GM23338 (cell line): ENCODE measurements around the gene RTKN. TPM values are rescaled to one million over a fixed set of nuclear protein-coding genes. Genes with fewer than 3 reads are reported as not detected.

Source experiments
- ATAC-seq: fragments of 200-7000 bp; cut with Tn5 transposase; 3 replicates; pipeline ENCODE4 v1.9.1; 2020
- DNase-seq: peaks from one replicate; pipeline ENCODE4 v3.0.0-alpha.2; 2015; ENCODE audit warnings: low spot score
- H2AFZ ChIP-seq: fragments of 200-600 bp; sonication (generic); 2 replicates; pipeline ENCODE4 v1.8.0; 2016; ENCODE audit warnings: antibody characterized with exemption, mild to moderate bottlenecking, moderate library complexity
- H3F3A ChIP-seq: fragments of 200-600 bp; sonication (generic); replicated peaks from 2 replicates; pipeline ENCODE4 v1.8.0; 2017; ENCODE audit warnings: antibody characterized with exemption, mixed run types, low read depth
- H3K27ac ChIP-seq: fragments of 200-600 bp; sonication (generic); 2 replicates; pipeline ENCODE4 v1.6.1; 2016; ENCODE audit warnings: low read depth
- H3K27me3 ChIP-seq: fragments of 200-600 bp; sonication (generic); 2 replicates; pipeline ENCODE4 v1.8.0; 2016; ENCODE audit warnings: mild to moderate bottlenecking, mixed run types, moderate library complexity; ENCODE audit not compliant: insufficient read depth
- H3K36me3 ChIP-seq: fragments of 200-600 bp; sonication (generic); 2 replicates; pipeline ENCODE4 v1.8.0; 2016; ENCODE audit warnings: mild to moderate bottlenecking; ENCODE audit not compliant: insufficient read depth
- H3K4me1 ChIP-seq: fragments of 200-600 bp; sonication (generic); 2 replicates; pipeline ENCODE4 v1.8.0; 2016; ENCODE audit warnings: mild to moderate bottlenecking, moderate library complexity; ENCODE audit not compliant: insufficient read depth
- H3K4me2 ChIP-seq: fragments of 200-600 bp; sonication (generic); 2 replicates; pipeline ENCODE4 v1.7.1; 2017; ENCODE audit warnings: mixed run types
- H3K4me3 ChIP-seq: fragments of 200-600 bp; sonication (generic); 2 replicates; pipeline ENCODE4 v1.6.1; 2016; ENCODE audit warnings: mixed run types
- H3K79me2 ChIP-seq: fragments of 200-600 bp; sonication (generic); replicated peaks from 2 replicates; pipeline ENCODE4 v1.8.0; 2017; ENCODE audit warnings: mild to moderate bottlenecking; ENCODE audit not compliant: insufficient read depth
- H3K9me2 ChIP-seq: fragments of 200-600 bp; sonication (generic); 2 replicates; pipeline ENCODE4 v1.8.0; 2017; ENCODE audit not compliant: insufficient read depth
- H4K20me1 ChIP-seq: fragments of 200-600 bp; sonication (generic); replicated peaks from 2 replicates; pipeline ENCODE4 v1.8.0; 2017; ENCODE audit warnings: mild to moderate bottlenecking; ENCODE audit not compliant: insufficient read depth
- H3K27ac Mint-ChIP-seq: 2 replicates; pipeline ENCODE4 v1.8.0; 2020; ENCODE audit warnings: inconsistent platforms, mild to moderate bottlenecking, moderate library complexity, mixed read lengths
- H3K27me3 Mint-ChIP-seq: 3 replicates; pipeline ENCODE4 v1.8.0; 2022; ENCODE audit warnings: low read depth, mild to moderate bottlenecking, moderate library complexity, mixed read lengths, inconsistent platforms; ENCODE audit not compliant: insufficient read depth, poor library complexity
- H3K36me3 Mint-ChIP-seq: 3 replicates; pipeline ENCODE4 v1.8.0; 2021; ENCODE audit warnings: low read depth, mild to moderate bottlenecking, inconsistent platforms, moderate library complexity, mixed read lengths
- H3K4me1 Mint-ChIP-seq: 3 replicates; pipeline ENCODE4 v1.8.0; 2020; ENCODE audit warnings: mild to moderate bottlenecking, inconsistent platforms, mixed read lengths
- H3K4me3 Mint-ChIP-seq: 3 replicates; pipeline ENCODE4 v1.8.0; 2021; ENCODE audit warnings: moderate library complexity, mild to moderate bottlenecking, inconsistent platforms, mixed read lengths
- H3K9me3 Mint-ChIP-seq: 3 replicates; pipeline ENCODE4 v1.8.0; 2020; ENCODE audit warnings: moderate library complexity, mild to moderate bottlenecking, inconsistent platforms, mixed read lengths
- CREB1 ChIP-seq: fragments of 250-450 bp; sonication (Bioruptor Pico); IDR thresholded peaks from 2 replicates; pipeline ENCODE4 v1.5.0; 2020; ENCODE audit warnings: low read depth, mild to moderate bottlenecking, moderate library complexity
- EZH2phosphoT487 ChIP-seq: fragments of 200-600 bp; sonication (generic); IDR thresholded peaks from one replicate; pipeline ENCODE4 v1.8.1; 2018; ENCODE audit warnings: antibody characterized with exemption; ENCODE audit not compliant: unreplicated experiment
- JUNB ChIP-seq: IDR thresholded peaks from one replicate; pipeline ENCODE4 v1.6.1; 2016; ENCODE audit warnings: antibody characterized with exemption; ENCODE audit not compliant: unreplicated experiment
- NANOG ChIP-seq: IDR thresholded peaks from 2 replicates; pipeline ENCODE4 v1.6.1; 2016; ENCODE audit warnings: antibody characterized with exemption, borderline replicate concordance
- POLR2AphosphoS5 ChIP-seq: IDR thresholded peaks from 2 replicates; pipeline ENCODE4 v1.6.1; 2016; ENCODE audit warnings: antibody characterized with exemption, low read depth
- ZNF114 ChIP-seq: fragments of 250-450 bp; sonication (Bioruptor Pico); IDR thresholded peaks from 2 replicates; pipeline ENCODE4 v1.5.0; 2020; ENCODE audit warnings: mild to moderate bottlenecking, moderate library complexity
- ZNF331 ChIP-seq: fragments of 250-450 bp; sonication (Bioruptor Pico); IDR thresholded peaks from 2 replicates; pipeline ENCODE4 v1.5.0; 2020; ENCODE audit warnings: low read depth, mild to moderate bottlenecking, moderate library complexity
- polyA plus RNA-seq: library from polyadenylated mRNA; unstranded; fragments of >200 nt; fragmentation: Nextera tagmentation; extraction: Ambion mirVana; gene quantifications from 2 replicates; pipeline ENCODE4 v1.2.1, GENCODE V29; 2016
- total RNA-seq: library from RNA; depleted of rRNA; stranded (reverse); fragments of >200 nt; shearing (Covaris generic); gene quantifications from 2 replicates; pipeline ENCODE4 v1.2.3, GENCODE V29; 2014
- TF ChIP-seq, protein P1 (sequence below): IDR thresholded peaks from 2 replicates; pipeline ENCODE4 v1.6.1; 2016; ENCODE audit warnings: antibody characterized with exemption
- TF ChIP-seq, protein P2 (sequence below): IDR thresholded peaks from one replicate; pipeline ENCODE4 v1.6.1; 2018; ENCODE audit warnings: antibody characterized with exemption; ENCODE audit not compliant: unreplicated experiment
- TF ChIP-seq, protein P3 (sequence below), 2 experiments: fragments of 200-600 bp in 1 of 2; sonication (generic) in 1 of 2; conservative IDR thresholded peaks; 2 replicates each; pipeline versions ENCODE4 v1.5.1 to v1.6.1; 2016 to 2017; ENCODE audit warnings: antibody characterized with exemption in 2 of 2, low read depth in 2 of 2, mild to moderate bottlenecking in 2 of 2, moderate library complexity in 1 of 2

The RTKN gene
- total and polyA plus RNA-seq, 2 experiments from 2014 or later, result 24.5 to 50.0 TPM

DNA sequence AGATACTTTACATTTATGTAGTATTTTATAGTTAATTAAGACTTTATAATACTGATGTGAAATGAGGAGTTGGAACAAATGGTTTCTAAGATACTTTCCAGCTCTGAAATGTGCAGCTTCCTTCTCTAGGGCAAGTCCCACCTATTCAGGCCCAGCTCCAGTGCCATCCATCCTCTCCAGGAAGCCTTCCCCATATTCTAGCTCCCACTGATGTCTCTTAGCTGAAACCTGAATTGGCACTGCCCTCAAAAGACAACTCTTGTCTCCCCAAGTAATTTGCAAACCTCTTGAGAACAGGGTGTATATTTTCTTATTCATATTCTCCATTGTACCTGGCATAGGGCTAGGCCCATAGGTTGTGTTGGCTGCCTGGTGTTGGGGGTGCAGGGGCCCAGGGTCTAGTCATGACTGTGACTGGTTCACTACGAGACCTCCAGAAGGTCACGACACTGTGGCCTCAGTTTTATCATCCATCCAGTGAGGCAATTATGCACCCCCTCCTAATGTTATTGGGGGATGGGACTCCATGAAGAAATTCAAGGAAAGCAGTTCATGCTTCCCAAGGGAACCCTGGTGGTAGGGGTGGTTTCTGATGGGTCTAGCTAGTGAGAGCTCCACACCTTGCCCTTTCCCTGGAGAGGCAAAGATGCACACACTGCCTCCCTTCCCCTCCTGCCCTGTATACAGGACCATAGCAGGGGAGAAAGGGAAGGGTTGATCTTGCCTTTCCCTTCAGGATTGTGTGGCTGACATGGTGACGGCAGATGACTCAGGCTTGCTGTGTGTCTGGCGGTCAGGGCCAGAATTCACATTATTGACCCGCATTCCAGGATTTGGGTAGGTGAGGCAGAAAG lies 17.4 kb downstream of the RTKN start:
- no peak overlapping the region for H3K27ac ChIP-seq
- Mint-ChIP-seq H3K4me1 (peaks cover 10% of the 10 kb centered on the region), H3K36me3 (peaks cover 43% of the 10 kb centered on the region), H3K27ac (no peak overlapping the region), H3K4me3 (no peak overlapping the region; the same call in 2 of the 3 replicates), H3K9me3 (no peaks in the 10 kb centered on the region), H3K27me3 (peaks cover 39% of the 10 kb centered on the region)
- TF ChIP-seq JUNB (no peak), POLR2AphosphoS5 (peak; percentile 48; the same call in 1 of the 2 replicates)
- H3F3A ChIP-seq, result peaks cover 13% of the 10 kb centered on the region; the same call in 1 of the 2 replicates
- no peaks in the 10 kb centered on the region for H3K4me1 ChIP-seq
- H2AFZ ChIP-seq, result no peak overlapping the region
- peaks cover 5% of the 10 kb centered on the region; the same call in 1 of the 2 replicates for H3K36me3 ChIP-seq
- no peak overlapping the region for H3K4me2 ChIP-seq
- no peak for DNase-seq
- H3K4me3 ChIP-seq, result no peak overlapping the region
- peaks cover 5% of the 10 kb centered on the region; the same call in 1 of the 2 replicates for H4K20me1 ChIP-seq
- no peak for ATAC-seq
- H3K79me2 ChIP-seq, result no peaks in the 10 kb centered on the region
- H3K27me3 ChIP-seq, result peaks cover 15% of the 10 kb centered on the region
- no peaks in the 10 kb centered on the region for H3K9me2 ChIP-seq

DNA sequence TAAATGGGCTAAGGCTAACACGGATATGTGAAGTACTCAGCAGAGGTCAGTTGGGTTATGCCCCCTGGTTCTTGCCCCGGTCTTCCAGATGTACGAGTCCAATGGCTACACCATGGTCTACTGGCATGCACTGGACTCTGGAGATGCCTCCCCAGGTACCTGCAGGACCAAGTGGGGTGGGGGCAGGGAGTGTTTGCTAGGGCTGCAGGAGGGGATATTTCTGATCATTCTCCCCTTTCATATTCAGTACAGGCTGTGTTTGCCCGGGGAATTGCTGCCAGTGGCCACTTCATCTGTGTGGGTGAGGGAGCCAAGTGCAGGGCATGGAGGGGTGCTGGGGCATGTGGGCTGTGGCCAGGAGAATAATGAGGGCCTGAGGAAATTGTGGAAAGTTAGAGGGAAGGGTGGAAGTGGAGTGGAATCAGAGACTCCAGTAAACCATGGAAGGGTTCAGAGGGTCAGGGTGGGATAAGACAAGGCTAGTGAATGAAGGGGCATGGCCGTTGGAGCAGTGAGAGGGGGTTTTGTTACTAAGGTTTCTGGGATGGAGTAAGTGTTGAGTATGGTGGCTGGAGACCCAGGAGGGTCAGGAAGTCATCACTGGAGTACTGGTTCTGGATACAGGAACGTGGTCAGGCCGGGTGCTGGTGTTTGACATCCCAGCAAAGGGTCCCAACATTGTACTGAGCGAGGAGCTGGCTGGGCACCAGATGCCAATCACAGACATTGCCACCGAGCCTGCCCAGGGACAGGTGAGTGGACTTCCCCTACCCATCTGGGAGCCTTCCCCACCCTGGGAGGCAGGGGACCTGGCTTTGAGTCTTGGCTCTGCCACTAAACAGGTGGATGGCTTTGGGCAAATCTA lies 18.3 kb downstream of the RTKN start:
- H3K4me1 Mint-ChIP-seq, result peaks cover 10% of the 10 kb centered on the region
- H3K36me3 Mint-ChIP-seq, result peaks cover 34% of the 10 kb centered on the region
- Histone ChIP-seq H3F3A (peaks cover 13% of the 10 kb centered on the region; the same call in 1 of the 2 replicates), H3K4me3 (no peak overlapping the region), H3K27me3 (peaks cover 15% of the 10 kb centered on the region), H3K27ac (no peak overlapping the region), H4K20me1 (peaks cover 5% of the 10 kb centered on the region; the same call in 1 of the 2 replicates), H2AFZ (no peak overlapping the region), H3K36me3 (no peaks in the 10 kb centered on the region), H3K9me2 (no peaks in the 10 kb centered on the region), H3K4me2 (no peak overlapping the region), H3K79me2 (no peaks in the 10 kb centered on the region), H3K4me1 (no peaks in the 10 kb centered on the region)
- no peak for DNase-seq
- peak overlapping the region; percentile 95 for H3K4me3 Mint-ChIP-seq
- peaks cover 42% of the 10 kb centered on the region for H3K27me3 Mint-ChIP-seq
- ATAC-seq, result no peak
- H3K9me3 Mint-ChIP-seq, result no peaks in the 10 kb centered on the region
- no peak overlapping the region for H3K27ac Mint-ChIP-seq
- TF ChIP-seq, protein P1, sequence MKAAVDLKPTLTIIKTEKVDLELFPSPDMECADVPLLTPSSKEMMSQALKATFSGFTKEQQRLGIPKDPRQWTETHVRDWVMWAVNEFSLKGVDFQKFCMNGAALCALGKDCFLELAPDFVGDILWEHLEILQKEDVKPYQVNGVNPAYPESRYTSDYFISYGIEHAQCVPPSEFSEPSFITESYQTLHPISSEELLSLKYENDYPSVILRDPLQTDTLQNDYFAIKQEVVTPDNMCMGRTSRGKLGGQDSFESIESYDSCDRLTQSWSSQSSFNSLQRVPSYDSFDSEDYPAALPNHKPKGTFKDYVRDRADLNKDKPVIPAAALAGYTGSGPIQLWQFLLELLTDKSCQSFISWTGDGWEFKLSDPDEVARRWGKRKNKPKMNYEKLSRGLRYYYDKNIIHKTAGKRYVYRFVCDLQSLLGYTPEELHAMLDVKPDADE, result no peak
- TF ChIP-seq NANOG (no peak), ZNF331 (CRISPR knock-in tag) (no peak), CREB1 (CRISPR knock-in tag) (no peak), ZNF114 (CRISPR knock-in tag) (no peak), EZH2phosphoT487 (no peak)
- TF ChIP-seq, protein P2, sequence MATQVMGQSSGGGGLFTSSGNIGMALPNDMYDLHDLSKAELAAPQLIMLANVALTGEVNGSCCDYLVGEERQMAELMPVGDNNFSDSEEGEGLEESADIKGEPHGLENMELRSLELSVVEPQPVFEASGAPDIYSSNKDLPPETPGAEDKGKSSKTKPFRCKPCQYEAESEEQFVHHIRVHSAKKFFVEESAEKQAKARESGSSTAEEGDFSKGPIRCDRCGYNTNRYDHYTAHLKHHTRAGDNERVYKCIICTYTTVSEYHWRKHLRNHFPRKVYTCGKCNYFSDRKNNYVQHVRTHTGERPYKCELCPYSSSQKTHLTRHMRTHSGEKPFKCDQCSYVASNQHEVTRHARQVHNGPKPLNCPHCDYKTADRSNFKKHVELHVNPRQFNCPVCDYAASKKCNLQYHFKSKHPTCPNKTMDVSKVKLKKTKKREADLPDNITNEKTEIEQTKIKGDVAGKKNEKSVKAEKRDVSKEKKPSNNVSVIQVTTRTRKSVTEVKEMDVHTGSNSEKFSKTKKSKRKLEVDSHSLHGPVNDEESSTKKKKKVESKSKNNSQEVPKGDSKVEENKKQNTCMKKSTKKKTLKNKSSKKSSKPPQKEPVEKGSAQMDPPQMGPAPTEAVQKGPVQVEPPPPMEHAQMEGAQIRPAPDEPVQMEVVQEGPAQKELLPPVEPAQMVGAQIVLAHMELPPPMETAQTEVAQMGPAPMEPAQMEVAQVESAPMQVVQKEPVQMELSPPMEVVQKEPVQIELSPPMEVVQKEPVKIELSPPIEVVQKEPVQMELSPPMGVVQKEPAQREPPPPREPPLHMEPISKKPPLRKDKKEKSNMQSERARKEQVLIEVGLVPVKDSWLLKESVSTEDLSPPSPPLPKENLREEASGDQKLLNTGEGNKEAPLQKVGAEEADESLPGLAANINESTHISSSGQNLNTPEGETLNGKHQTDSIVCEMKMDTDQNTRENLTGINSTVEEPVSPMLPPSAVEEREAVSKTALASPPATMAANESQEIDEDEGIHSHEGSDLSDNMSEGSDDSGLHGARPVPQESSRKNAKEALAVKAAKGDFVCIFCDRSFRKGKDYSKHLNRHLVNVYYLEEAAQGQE, result no peak
- TF ChIP-seq, protein P3, sequence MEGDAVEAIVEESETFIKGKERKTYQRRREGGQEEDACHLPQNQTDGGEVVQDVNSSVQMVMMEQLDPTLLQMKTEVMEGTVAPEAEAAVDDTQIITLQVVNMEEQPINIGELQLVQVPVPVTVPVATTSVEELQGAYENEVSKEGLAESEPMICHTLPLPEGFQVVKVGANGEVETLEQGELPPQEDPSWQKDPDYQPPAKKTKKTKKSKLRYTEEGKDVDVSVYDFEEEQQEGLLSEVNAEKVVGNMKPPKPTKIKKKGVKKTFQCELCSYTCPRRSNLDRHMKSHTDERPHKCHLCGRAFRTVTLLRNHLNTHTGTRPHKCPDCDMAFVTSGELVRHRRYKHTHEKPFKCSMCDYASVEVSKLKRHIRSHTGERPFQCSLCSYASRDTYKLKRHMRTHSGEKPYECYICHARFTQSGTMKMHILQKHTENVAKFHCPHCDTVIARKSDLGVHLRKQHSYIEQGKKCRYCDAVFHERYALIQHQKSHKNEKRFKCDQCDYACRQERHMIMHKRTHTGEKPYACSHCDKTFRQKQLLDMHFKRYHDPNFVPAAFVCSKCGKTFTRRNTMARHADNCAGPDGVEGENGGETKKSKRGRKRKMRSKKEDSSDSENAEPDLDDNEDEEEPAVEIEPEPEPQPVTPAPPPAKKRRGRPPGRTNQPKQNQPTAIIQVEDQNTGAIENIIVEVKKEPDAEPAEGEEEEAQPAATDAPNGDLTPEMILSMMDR (conservative IDR thresholded peaks at IDR 0.05; ENCODE audit: low read depth in 2 of 2), result no peak
